GM19035 (cell line): ENCODE data around the gene DHRS11.

ENCODE experiments used
- ATAC-seq: cut with Tn5 transposase; IDR thresholded peaks from one replicate; pipeline ENCODE4 v1.9.1; 2021; ENCODE audit not compliant: unreplicated experiment

The DHRS11 gene

GRCh38 chr17:36591434-36592315 lies at the start of gene DHRS11:
DHRS11 (plus strand) TSS chr17:36591879; CDS start chr17:36592010, 131 bp downstream.
- ATAC-seq, result peak; percentile 90

- ATAC-seq, result no peak
These were observed 48.9 kb upstream of the DHRS11 start for GRCh38 chr17:36542755-36543154.

GRCh38 chr17:36544044-36544306 lies 47.7 kb upstream of the DHRS11 start:
- ATAC-seq, result peak; percentile 14

GRCh38 chr17:36544307-36545076 lies 47.2 kb upstream of the DHRS11 start, which contains the start of gene GGNBP2:
GGNBP2 (plus strand) TSS chr17:36544919; CDS start chr17:36545725, 806 bp downstream.
- peak; percentile 52 for ATAC-seq

GRCh38 chr17:36545077-36545464 lies 46.6 kb upstream of the DHRS11 start:
- ATAC-seq, result peak; percentile 40

GRCh38 chr17:36545465-36546417 lies 45.9 kb upstream of the DHRS11 start:
- ATAC-seq, result peak; percentile 67

GRCh38 chr17:36546418-36547093 lies 45.1 kb upstream of the DHRS11 start:
- no peak for ATAC-seq

- no peak for ATAC-seq
These were observed 43.9 kb upstream of the DHRS11 start for GRCh38 chr17:36547776-36548175.

GRCh38 chr17:36550491-36551417 lies 40.9 kb upstream of the DHRS11 start:
- ATAC-seq, result no peak

GRCh38 chr17:36553459-36553858 lies 38.2 kb upstream of the DHRS11 start:
- no peak for ATAC-seq

GRCh38 chr17:36566081-36566480 lies 25.6 kb upstream of the DHRS11 start:
- ATAC-seq, result no peak

GRCh38 chr17:36575028-36575427 lies 16.7 kb upstream of the DHRS11 start:
- ATAC-seq, result no peak

GRCh38 chr17:36576793-36577192 lies 14.9 kb upstream of the DHRS11 start:
- no peak for ATAC-seq

- ATAC-seq, result no peak
These were observed 13.0 kb upstream of the DHRS11 start for GRCh38 chr17:36578671-36579070.

GRCh38 chr17:36583787-36584186 lies 7.9 kb upstream of the DHRS11 start:
- ATAC-seq, result no peak

GRCh38 chr17:36586138-36586537 lies 5.5 kb upstream of the DHRS11 start:
- no peak for ATAC-seq

- ATAC-seq, result no peak
These were observed 1.6 kb upstream of the DHRS11 start for GRCh38 chr17:36590082-36590481.

- ATAC-seq, result no peak
These were observed 637 bp downstream of the DHRS11 start for GRCh38 chr17:36592316-36592715.

GRCh38 chr17:36592716-36593321 lies 1.1 kb downstream of the DHRS11 start:
- no peak for ATAC-seq
